Activated naive CD4-positive, alpha-beta T cell treated with anti-CD3 and anti-CD28 coated beads, Interleukin-2, amount 50 U/mL, for 24 hours (primary cell): ENCODE results near the gene GEMIN4.
"Not testable (repeated sequence)": the region's sequence is repeated elsewhere in the genome, so short reads cannot be mapped to it uniquely, and the experiment has no call there.

Source experiments
- H3K27ac Mint-ChIP-seq: one replicate; pipeline ENCODE4 v1.8.0; 2021; ENCODE audit warnings: mild to moderate bottlenecking, mixed read lengths
- H3K27me3 Mint-ChIP-seq: one replicate; pipeline ENCODE4 v1.8.0; 2021; ENCODE audit warnings: mixed read lengths
- H3K36me3 Mint-ChIP-seq: one replicate; pipeline ENCODE4 v1.8.0; 2021; ENCODE audit warnings: mixed read lengths
- H3K4me1 Mint-ChIP-seq: one replicate; pipeline ENCODE4 v1.8.0; 2021; ENCODE audit warnings: mixed read lengths
- H3K4me3 Mint-ChIP-seq: one replicate; pipeline ENCODE4 v1.8.0; 2021; ENCODE audit warnings: mild to moderate bottlenecking, mixed read lengths
- H3K9me3 Mint-ChIP-seq: one replicate; pipeline ENCODE4 v1.8.0; 2021; ENCODE audit warnings: mixed read lengths

GEMIN4 gene

GRCh38 chr17:703081-703875, 48.8 kb downstream of the GEMIN4 start:
- Mint-ChIP-seq H3K27ac (no peak overlapping the region), H3K27me3 (no peaks in the 10 kb centered on the region), H3K4me3 (no peak overlapping the region), H3K36me3 (peaks cover 4% of the 10 kb centered on the region), H3K4me1 (peaks cover 20% of the 10 kb centered on the region), H3K9me3 (no peaks in the 10 kb centered on the region)

- Mint-ChIP-seq H3K27me3 (no peaks in the 10 kb centered on the region), H3K9me3 (no peaks in the 10 kb centered on the region), H3K27ac (no peak overlapping the region)
Measured at GRCh38 chr17:700504-701094, 51.5 kb downstream of the GEMIN4 start.

GRCh38 chr17:699345-699744, 52.7 kb downstream of the GEMIN4 start:
- Mint-ChIP-seq H3K27ac (no peak overlapping the region), H3K36me3 (peaks cover 15% of the 10 kb centered on the region), H3K27me3 (no peaks in the 10 kb centered on the region), H3K9me3 (no peaks in the 10 kb centered on the region), H3K4me1 (peaks cover 6% of the 10 kb centered on the region), H3K4me3 (no peak overlapping the region)

More at GRCh38 chr17:700504-701094, 51.5 kb downstream of the GEMIN4 start:
- Mint-ChIP-seq H3K36me3 (peaks cover 10% of the 10 kb centered on the region), H3K4me1 (peaks cover 11% of the 10 kb centered on the region), H3K4me3 (no peak overlapping the region)

- H3K36me3 Mint-ChIP-seq: peaks cover 17% of the 10 kb centered on the region
- H3K9me3 Mint-ChIP-seq, H3K4me1 Mint-ChIP-seq, H3K4me3 Mint-ChIP-seq, H3K27me3 Mint-ChIP-seq, H3K27ac Mint-ChIP-seq: not testable (repeated sequence)
Measured at GRCh38 chr17:698096-698495, 54.0 kb downstream of the GEMIN4 start.

- no peaks in the 10 kb centered on the region for H3K9me3 Mint-ChIP-seq
- H3K27me3 Mint-ChIP-seq: no peaks in the 10 kb centered on the region
- no peak overlapping the region for H3K4me3 Mint-ChIP-seq
- peaks cover 17% of the 10 kb centered on the region for H3K36me3 Mint-ChIP-seq
- no peak overlapping the region for H3K27ac Mint-ChIP-seq
- H3K4me1 Mint-ChIP-seq: peaks cover 4% of the 10 kb centered on the region
Measured at GRCh38 chr17:697682-698081, 54.4 kb downstream of the GEMIN4 start.

- Mint-ChIP-seq H3K36me3 (peaks cover 19% of the 10 kb centered on the region), H3K27me3 (no peaks in the 10 kb centered on the region), H3K4me1 (peaks cover 4% of the 10 kb centered on the region), H3K27ac (no peak overlapping the region), H3K9me3 (no peaks in the 10 kb centered on the region), H3K4me3 (no peak overlapping the region)
Measured at GRCh38 chr17:696369-696768, 55.7 kb downstream of the GEMIN4 start.
